Stimulated activated CD4-positive, alpha-beta T cell treated with anti-CD3 and anti-CD28 coated beads, Interleukin-1b, Interleukin-23, amount 100 ng/mL, for 24 hours (primary cell): Measurements from ENCODE around the gene ZNF775.

Experiments
- DNase-seq, 4 experiments: peaks; one replicate each; pipeline ENCODE4 v3.0.0-alpha.2; 2020; ENCODE audit warnings: low read depth in 4 of 4, low spot score in 1 of 4

The ZNF775 gene

GRCh38 chr7:150400008-150400787 lies 21.1 kb downstream of the ZNF775 start:
- no peak for DNase-seq

GRCh38 chr7:150400788-150401423 lies 21.8 kb downstream of the ZNF775 start:
- DNase-seq, result no peak

GRCh38 chr7:150401424-150401790 lies 22.3 kb downstream of the ZNF775 start:
- DNase-seq, result no peak

GRCh38 chr7:150401861-150402631 lies 22.9 kb downstream of the ZNF775 start:
- no peak for DNase-seq

- no peak for DNase-seq
Observed at GRCh38 chr7:150402671-150403321, 23.7 kb downstream of the ZNF775 start.

GRCh38 chr7:150403376-150404171 lies 24.4 kb downstream of the ZNF775 start:
- DNase-seq, result no peak

GRCh38 chr7:150404172-150404804 lies 25.2 kb downstream of the ZNF775 start:
- DNase-seq, result no peak

GRCh38 chr7:150404805-150405583 lies 25.9 kb downstream of the ZNF775 start:
- DNase-seq, result peak in 3 of 4 experiments; percentile 42 to 65 (median 59)

- DNase-seq, result peak in 2 of 4 experiments; percentile 28
Observed at GRCh38 chr7:150405584-150406311, 26.6 kb downstream of the ZNF775 start.

- no peak for DNase-seq
Observed at GRCh38 chr7:150406312-150406566, 27.1 kb downstream of the ZNF775 start.

- no peak for DNase-seq
Observed at GRCh38 chr7:150406567-150407421, 27.7 kb downstream of the ZNF775 start.

- no peak for DNase-seq
Observed at GRCh38 chr7:150407588-150408392, 28.7 kb downstream of the ZNF775 start.

- no peak for DNase-seq
Observed at GRCh38 chr7:150408393-150409299, 29.5 kb downstream of the ZNF775 start.

- no peak for DNase-seq
Observed at GRCh38 chr7:150409300-150410030, 30.3 kb downstream of the ZNF775 start.

- DNase-seq, result no peak
Observed at GRCh38 chr7:150410131-150410530, 31.0 kb downstream of the ZNF775 start.
